ENCODE measurements around the gene RPTOR.
A peak's percentile ranks its signal among the peaks of the same experiment; 100 is the strongest.

Gene RPTOR

DNA sequence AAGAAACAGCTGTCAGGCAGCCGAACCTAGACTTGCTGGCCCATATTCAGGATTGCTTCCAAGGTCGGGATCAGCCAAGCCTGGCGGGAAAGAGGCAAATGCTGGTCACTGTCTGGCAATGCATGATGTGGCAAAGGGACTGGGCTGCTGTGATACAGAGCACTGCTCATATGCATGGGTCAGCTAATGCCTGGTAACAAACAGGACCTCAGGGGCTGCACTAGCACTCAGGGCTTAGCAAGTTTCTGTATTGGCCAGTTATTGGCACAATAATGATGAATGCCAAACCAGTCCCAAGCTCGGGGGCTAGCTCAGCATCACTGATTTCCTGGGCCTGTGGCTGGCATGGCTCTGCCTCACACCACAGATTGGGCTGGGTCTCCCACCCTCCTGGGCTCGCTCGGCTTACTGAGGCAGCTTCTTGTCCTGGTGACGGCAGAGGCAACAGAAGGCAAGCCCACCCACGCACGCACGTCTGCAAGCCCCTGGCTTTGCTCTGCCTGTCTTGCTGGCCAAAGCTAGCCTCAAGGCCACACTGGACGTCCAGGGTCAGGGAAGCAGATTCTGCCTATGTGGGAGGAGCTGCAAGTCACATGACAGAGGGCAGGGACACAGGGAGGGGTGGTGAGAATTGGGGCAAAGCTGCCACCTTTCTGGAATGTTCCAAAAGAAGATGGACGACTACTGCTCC, 21.4 kb upstream of the RPTOR start:
- no peak for TF ChIP-seq ESRRG (CRISPR knock-in tag; IDR thresholded peaks at IDR 0.05)
- TF ChIP-seq ARNTL (CRISPR knock-in tag; IDR thresholded peaks at IDR 0.05; ENCODE audit: borderline replicate concordance, low read depth), result no peak
- TF ChIP-seq ZFP30 (CRISPR knock-in tag; IDR thresholded peaks at IDR 0.05), result no peak
- TF ChIP-seq, protein P1, sequence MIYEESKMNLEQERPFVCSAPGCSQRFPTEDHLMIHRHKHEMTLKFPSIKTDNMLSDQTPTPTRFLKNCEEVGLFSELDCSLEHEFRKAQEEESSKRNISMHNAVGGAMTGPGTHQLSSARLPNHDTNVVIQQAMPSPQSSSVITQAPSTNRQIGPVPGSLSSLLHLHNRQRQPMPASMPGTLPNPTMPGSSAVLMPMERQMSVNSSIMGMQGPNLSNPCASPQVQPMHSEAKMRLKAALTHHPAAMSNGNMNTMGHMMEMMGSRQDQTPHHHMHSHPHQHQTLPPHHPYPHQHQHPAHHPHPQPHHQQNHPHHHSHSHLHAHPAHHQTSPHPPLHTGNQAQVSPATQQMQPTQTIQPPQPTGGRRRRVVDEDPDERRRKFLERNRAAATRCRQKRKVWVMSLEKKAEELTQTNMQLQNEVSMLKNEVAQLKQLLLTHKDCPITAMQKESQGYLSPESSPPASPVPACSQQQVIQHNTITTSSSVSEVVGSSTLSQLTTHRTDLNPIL (CRISPR knock-in tag; IDR thresholded peaks at IDR 0.05; ENCODE audit: low read depth), result no peak
- TF ChIP-seq, protein P2, sequence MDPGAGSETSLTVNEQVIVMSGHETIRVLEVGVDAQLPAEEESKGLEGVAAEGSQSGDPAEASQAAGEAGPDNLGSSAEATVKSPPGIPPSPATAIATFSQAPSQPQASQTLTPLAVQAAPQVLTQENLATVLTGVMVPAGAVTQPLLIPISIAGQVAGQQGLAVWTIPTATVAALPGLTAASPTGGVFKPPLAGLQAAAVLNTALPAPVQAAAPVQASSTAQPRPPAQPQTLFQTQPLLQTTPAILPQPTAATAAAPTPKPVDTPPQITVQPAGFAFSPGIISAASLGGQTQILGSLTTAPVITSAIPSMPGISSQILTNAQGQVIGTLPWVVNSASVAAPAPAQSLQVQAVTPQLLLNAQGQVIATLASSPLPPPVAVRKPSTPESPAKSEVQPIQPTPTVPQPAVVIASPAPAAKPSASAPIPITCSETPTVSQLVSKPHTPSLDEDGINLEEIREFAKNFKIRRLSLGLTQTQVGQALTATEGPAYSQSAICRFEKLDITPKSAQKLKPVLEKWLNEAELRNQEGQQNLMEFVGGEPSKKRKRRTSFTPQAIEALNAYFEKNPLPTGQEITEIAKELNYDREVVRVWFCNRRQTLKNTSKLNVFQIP (CRISPR knock-in tag; IDR thresholded peaks at IDR 0.05; ENCODE audit: borderline replicate concordance, low read depth), result no peak
- no peak for TF ChIP-seq RARB (CRISPR knock-in tag; IDR thresholded peaks at IDR 0.05)

DNA sequence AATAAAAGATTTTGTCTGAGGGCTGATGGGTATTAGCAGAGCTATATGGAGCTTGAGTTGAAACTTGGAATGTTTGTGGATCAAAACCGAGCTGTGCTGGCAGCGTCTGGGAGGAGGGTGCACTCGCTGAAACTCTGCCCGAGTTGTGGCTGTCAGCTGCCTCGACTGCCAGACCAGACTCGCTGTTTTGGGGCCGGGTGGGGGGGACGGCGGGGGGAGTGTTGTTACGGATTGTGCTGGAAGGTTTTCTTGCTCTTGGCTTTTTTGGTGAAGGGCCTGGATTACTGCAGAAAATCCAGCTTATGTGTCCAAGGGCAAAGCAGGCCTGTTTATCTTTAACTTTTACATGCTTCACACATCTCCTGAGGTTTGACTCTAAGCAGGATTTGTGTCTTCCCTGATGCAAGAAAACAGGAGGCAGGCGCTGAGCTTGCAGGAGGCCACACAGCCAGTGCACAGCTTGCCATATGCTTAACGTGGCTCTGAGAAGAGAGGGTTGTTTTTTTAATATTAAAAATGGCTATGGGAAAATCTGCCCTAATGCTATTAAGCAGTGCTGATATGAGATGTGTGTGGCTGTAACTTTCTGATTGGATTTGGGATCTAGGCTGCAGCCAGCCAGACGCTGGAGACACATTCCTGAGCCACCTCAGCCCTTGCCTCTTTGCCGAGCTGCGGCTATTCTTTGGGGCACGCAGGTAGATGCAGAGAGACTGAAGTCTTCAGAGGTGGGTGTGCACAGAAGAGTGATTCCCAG, 20.5 kb upstream of the RPTOR start:
- ATAC-seq, result no peak
- peak; percentile 40; the same call in 1 of the 2 replicates for TF ChIP-seq TCF4 (CRISPR knock-in tag; IDR thresholded peaks at IDR 0.05; ENCODE audit: borderline replicate concordance)
- TF ChIP-seq, protein P1 (CRISPR knock-in tag; IDR thresholded peaks at IDR 0.05; ENCODE audit: low read depth), result no peak

More for the DNA sequence above, 21.4 kb upstream of the RPTOR start:
- no peak for ATAC-seq

DNA sequence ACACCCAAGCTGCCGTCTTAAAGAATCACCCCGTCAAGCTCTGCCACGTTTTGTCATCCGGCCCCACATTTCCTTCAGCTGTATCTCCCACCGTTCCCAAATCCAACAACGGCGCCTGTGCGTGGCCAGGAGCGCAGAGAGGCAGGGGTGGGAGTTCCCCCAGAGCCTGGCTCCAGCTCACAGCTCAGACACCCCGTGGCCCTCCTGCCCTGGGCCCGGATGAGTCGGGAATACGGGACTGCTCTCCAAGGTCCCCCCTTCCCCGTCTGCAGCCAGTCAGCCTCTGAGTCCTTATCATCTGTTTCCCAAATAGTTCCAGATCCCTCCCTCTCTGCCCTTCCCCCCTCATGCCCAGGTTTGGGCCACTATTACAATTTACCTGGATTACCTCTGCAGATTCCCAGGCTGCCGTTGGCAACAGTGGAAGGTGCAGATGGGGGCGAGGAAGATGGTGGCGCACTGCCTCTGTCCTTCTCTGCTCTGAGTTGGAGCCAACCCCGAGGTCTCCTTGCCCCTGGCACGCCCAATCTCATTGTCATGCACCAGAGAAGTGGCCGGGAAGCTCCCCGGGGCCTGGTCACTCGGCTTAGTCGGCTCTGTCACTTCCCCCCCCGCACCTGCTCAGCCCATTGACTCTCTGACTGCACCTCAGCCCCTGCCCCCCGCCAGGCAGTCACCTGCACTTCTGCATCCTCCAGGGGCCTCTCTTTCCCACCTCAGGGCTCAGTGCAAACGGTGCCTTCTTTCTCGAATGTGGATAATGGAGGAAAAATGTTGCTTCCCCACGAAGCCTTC, 18.3 kb upstream of the RPTOR start:
- no peak for ATAC-seq
- TF ChIP-seq ZNF565 (CRISPR knock-in tag; conservative IDR thresholded peaks at IDR 0.05; ENCODE audit: low read depth) (no peak), TOX (CRISPR knock-in tag; IDR thresholded peaks at IDR 0.05; ENCODE audit: borderline replicate concordance) (no peak), PPARA (CRISPR knock-in tag; IDR thresholded peaks at IDR 0.05; ENCODE audit: borderline replicate concordance) (no peak), ESRRG (CRISPR knock-in tag; IDR thresholded peaks at IDR 0.05) (no peak), TCF4 (CRISPR knock-in tag; IDR thresholded peaks at IDR 0.05; ENCODE audit: borderline replicate concordance) (no peak), ZNF8 (CRISPR knock-in tag; IDR thresholded peaks at IDR 0.05) (no peak), BACH2 (CRISPR knock-in tag; IDR thresholded peaks at IDR 0.05; ENCODE audit: borderline replicate concordance) (no peak), SNAI2 (CRISPR knock-in tag; IDR thresholded peaks at IDR 0.05) (no peak), ZFP3 (CRISPR knock-in tag; IDR thresholded peaks at IDR 0.05) (no peak), ZC3H10 (CRISPR knock-in tag; IDR thresholded peaks at IDR 0.05) (no peak), ISL1 (CRISPR knock-in tag; IDR thresholded peaks at IDR 0.05) (no peak), CSDC2 (CRISPR knock-in tag; IDR thresholded peaks at IDR 0.05) (no peak), GLIS3 (CRISPR knock-in tag; IDR thresholded peaks at IDR 0.05) (no peak), ARNTL (CRISPR knock-in tag; IDR thresholded peaks at IDR 0.05; ENCODE audit: borderline replicate concordance, low read depth) (no peak)
- TF ChIP-seq, protein P1 (CRISPR knock-in tag; IDR thresholded peaks at IDR 0.05; ENCODE audit: low read depth), result no peak
- TF ChIP-seq, protein P3, sequence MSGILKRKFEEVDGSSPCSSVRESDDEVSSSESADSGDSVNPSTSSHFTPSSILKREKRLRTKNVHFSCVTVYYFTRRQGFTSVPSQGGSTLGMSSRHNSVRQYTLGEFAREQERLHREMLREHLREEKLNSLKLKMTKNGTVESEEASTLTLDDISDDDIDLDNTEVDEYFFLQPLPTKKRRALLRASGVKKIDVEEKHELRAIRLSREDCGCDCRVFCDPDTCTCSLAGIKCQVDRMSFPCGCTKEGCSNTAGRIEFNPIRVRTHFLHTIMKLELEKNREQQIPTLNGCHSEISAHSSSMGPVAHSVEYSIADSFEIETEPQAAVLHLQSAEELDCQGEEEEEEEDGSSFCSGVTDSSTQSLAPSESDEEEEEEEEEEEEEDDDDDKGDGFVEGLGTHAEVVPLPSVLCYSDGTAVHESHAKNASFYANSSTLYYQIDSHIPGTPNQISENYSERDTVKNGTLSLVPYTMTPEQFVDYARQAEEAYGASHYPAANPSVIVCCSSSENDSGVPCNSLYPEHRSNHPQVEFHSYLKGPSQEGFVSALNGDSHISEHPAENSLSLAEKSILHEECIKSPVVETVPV (CRISPR knock-in tag; IDR thresholded peaks at IDR 0.05), result no peak
- TF ChIP-seq, protein P2 (CRISPR knock-in tag; IDR thresholded peaks at IDR 0.05; ENCODE audit: borderline replicate concordance, low read depth), result no peak

Measured in SK-N-SH treated with all-trans-retinoic acid at 6 μM for 48 hours (cell line).